ENCODE data around the gene KIAA1210.

KIAA1210 gene

DNA sequence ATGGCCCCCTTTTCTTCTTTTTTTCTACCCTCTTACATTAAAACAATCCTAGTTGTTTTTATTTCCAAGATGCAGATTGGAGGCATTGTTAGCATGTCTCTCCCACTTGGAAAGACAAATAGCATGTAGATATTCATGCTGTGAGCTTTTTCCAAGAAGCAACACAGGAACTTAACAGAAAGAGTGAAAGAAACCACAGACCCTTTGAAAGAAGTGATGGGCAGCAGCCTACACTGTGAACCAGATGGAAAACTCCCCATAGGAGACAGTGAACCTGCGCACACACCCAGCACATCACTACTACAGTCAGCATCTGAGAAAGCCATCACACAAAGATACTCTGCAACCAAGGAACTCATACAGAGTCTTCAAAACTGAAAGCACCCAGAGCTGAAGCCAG, 37.0 kb downstream of the KIAA1210 start:
- DNase-seq (ENCODE audit: low read depth) = no peak

GRCh38 chrX:119089619-119090018, 38.0 kb downstream of the KIAA1210 start:
- no peak for DNase-seq (ENCODE audit: low read depth)

GRCh38 chrX:119087121-119087520, 40.5 kb downstream of the KIAA1210 start:
- DNase-seq (ENCODE audit: low read depth) = no peak

DNA sequence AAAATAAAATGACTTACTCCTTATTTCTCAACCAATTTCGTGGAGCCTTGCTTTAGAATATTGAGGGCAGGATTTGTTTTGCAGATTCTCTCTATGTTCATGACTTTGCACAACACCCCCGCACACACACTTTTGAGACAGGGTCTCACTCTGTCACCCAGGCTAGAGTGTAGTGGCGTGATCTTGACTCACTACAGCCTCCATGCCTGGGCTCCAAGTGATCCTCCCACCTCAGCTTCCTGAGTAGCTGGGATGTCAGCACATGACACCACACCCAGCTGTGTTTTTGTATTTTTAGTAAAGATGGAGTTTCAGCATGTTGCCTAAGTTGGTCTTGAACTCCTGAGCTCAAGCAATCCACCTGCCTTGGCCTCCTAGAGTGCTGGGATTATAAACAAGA, 42.8 kb downstream of the KIAA1210 start:
- DNase-seq (ENCODE audit: low read depth) = no peak

DNA sequence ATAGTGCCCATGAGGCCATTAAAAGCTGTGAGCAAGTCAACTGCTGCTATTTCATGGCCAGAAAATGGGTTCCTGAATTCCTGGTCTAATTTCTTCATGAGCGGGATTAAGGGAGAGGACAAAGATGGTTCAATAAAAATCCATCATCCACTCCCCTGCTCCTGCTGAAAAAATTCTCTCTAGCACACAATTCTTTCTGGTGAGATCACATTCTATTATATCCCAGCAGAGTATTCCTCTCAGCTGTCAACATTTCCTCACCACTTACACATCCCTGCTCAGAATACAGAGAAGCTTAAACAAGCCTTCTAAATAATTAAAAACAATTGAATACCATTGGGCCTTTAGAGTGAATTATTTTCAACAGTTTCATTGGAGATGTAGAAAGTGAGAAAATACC, 45.3 kb downstream of the KIAA1210 start:
- DNase-seq (ENCODE audit: low read depth) = no peak

- DNase-seq (ENCODE audit: low read depth) = no peak
Measured at GRCh38 chrX:119075270-119076025, 52.2 kb downstream of the KIAA1210 start.

DNA sequence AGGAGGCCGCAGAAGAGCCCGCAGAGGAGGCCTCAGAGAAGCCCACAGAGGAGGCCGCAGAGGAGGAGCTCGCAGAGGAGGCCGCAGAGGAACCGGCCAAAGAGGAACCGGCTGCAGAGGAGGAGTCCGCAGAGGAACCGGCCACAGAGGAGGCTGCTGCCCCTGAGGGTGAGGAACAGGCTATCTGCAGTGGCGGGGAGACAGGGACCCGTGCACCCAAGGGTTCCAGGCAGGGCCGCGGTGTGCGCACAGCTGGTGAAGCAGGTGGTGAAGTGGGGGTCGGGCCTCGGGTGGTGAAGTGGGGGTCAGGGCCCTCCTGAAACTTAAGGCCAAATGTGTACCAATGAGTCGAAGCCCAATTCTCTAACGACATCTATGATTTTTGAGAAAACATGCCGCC, 53.7 kb downstream of the KIAA1210 start:
- no peak for DNase-seq (ENCODE audit: low read depth)

DNA sequence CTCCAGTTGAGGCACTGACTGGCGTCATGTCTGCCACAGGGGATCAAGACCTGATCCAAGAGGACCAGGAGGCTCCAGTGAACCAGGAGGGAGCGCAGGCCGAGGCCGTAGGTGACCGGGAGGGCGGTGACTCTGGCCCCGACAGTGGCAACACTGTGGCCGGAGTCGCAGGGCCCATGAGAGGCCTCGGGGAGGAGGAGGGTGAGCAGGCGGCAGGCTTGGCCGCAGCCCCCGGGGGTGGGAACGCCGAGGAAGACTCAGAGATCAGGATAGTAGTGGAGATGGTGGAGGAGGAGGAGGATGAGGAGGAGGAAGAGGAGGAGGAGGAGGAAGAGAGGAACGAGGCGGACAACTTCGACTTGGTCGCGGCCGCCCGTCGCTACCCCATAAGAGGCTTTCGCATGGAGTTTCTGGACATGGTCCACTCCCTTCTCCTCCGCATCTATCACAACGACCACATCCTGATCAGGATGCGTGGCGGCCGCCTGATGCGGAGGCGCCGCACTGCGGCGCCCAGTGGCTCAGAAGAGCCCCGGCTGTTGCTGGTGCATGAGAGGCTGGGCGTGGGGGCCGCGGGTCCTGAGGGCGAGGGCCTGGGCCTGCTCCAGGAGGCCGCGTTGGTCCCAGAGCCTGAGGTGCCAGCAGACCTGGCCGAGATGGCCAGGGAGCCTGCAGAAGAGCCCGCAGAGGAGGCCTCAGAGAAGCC, 54.3 kb downstream of the KIAA1210 start:
- no peak for DNase-seq (ENCODE audit: low read depth)

DNA sequence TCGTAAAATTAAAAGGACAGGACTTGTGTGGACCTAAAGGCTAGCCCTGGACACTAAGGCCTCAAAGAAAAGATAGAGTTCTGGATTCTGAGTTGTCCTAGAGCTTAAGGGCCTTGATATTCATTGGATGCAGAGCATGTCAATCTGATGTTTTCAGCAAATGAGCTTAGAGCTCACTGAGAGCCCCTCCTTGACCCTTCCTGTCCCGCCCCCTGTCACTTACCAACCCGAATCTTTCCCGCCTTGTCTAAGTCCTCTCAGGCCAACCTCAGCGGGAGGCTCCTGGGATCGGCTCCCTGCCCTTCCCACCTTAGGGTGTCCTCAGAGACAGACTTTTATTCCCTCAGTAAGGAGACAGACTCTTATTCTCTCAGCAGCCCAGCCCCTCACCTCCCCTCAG, 54.9 kb downstream of the KIAA1210 start, which contains the start of gene CT47C1:
CT47C1 (plus strand) TSS at position 250 of the 400 bp plus-strand sequence. CDS start 233 bp downstream, outside the sequence.
- DNase-seq (ENCODE audit: low read depth) = no peak

DNA sequence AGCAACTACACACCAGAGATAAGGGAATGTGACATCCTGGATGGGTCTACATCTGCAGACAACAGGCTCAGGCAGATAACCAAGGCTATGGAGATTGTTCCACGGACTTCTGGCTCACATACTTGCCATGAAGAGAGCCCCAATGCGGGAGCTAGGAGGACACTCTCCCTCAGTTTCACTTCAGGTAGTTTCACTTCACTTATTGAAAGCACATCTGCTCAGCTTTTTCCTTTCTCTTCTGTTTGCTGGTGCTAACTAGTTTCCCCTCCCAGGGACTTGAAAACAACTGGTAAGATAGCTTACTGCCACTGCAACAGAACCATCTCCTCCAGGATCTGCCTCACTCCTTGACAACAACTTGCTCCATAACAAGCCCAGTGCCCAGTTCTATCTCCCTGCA, 56.2 kb downstream of the KIAA1210 start:
- DNase-seq (ENCODE audit: low read depth) = no peak

DNA sequence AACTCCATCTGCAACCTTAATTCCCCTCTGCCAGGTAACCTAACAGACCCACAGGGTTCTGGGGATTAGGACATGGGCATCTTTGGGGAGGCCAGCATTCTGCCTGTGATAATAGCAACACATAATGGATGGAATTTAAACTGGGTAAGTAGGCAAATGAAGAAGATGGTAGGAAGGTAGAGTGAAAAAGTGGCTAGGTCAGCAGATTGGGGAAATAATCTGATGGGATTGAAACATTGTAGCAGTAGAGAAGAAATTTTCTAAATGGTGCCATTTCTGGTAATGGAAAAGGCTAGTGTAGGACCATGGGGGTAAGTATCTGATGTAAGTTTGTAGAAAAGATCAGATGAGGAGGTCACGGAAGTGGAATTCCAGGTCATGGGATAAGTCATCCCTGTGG, 57.9 kb downstream of the KIAA1210 start:
- DNase-seq (ENCODE audit: low read depth) = no peak

- DNase-seq (ENCODE audit: low read depth) = no peak
Measured at GRCh38 chrX:119069128-119069527, 58.5 kb downstream of the KIAA1210 start.

GRCh38 chrX:119067023-119067739, 60.4 kb downstream of the KIAA1210 start:
- no peak for DNase-seq (ENCODE audit: low read depth)

- no peak for DNase-seq (ENCODE audit: low read depth)
Measured at GRCh38 chrX:119063428-119063827, 64.2 kb downstream of the KIAA1210 start.

GRCh38 chrX:119062750-119063374, 64.8 kb downstream of the KIAA1210 start:
- no peak for DNase-seq (ENCODE audit: low read depth)

GRCh38 chrX:119055687-119056086, 71.9 kb downstream of the KIAA1210 start:
- DNase-seq (ENCODE audit: low read depth) = no peak

GRCh38 chrX:119045884-119046283, 81.7 kb downstream of the KIAA1210 start:
- no peak for DNase-seq (ENCODE audit: low read depth)

GRCh38 chrX:119042996-119043395, 84.6 kb downstream of the KIAA1210 start:
- no peak for DNase-seq (ENCODE audit: low read depth)

DNA sequence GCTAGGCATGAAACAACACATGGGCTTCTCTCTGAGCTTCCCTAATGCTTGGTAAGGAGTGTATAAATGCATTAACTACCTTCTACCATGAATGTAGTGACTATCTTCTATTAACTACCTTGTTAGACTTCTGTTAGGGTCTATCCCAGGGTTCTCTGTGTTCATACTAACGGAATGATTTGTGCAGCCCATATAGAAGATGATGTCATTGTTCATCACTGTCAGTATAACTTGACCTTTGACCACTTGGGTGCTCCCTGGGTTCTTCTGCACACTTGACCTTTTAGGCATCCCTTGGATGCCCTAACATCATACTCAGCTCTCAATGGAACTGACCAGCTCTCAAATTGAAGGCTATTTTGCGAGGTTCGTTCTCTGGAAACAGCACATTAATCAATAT, 85.6 kb downstream of the KIAA1210 start:
- no peak for DNase-seq (ENCODE audit: low read depth)

DNA sequence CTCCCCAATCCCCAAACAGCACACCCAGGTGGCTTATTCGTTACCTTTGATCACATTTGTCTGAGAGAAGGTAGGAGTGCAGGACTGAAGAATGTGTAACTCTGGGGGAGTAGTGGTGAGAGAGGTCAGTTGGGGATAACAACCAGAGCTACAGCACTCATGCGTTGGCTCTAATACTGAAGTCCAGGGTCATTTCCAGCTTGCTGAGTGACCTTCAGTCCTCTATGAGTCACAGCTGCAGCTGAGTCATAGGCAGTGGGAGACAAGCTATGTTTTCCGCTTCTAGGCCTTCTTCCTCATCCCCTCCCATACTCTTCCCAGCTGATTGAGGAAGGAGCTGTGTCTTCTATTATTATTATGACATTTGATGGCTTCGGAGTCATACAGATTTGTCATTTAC, 86.4 kb downstream of the KIAA1210 start:
- no peak for DNase-seq (ENCODE audit: low read depth)

- DNase-seq (ENCODE audit: low read depth) = no peak
Measured at GRCh38 chrX:119040432-119040831, 87.2 kb downstream of the KIAA1210 start.
